GM18526 (cell line): ENCODE measurements around the gene PTPRQ.

ENCODE experiments used
- POLR2A ChIP-seq: IDR thresholded peaks from 3 replicates; pipeline ENCODE4 v1.6.1; 2011; ENCODE audit not compliant: insufficient read length; ENCODE audit errors: extremely low read depth

PTPRQ gene

GRCh38 chr12:80697270-80697887, 253.3 kb downstream of the PTPRQ start:
- TF ChIP-seq POLR2A, result no peak

GRCh38 chr12:80698256-80698655, 254.2 kb downstream of the PTPRQ start:
- TF ChIP-seq POLR2A, result no peak

- TF ChIP-seq POLR2A, result no peak
These were observed 255.0 kb downstream of the PTPRQ start for GRCh38 chr12:80698847-80699542.

- no peak for TF ChIP-seq POLR2A
These were observed 256.3 kb downstream of the PTPRQ start for GRCh38 chr12:80700327-80700726.

GRCh38 chr12:80701388-80701787, 257.4 kb downstream of the PTPRQ start:
- TF ChIP-seq POLR2A, result no peak

GRCh38 chr12:80702889-80703805, 259.1 kb downstream of the PTPRQ start:
- no peak for TF ChIP-seq POLR2A

- TF ChIP-seq POLR2A, result no peak
These were observed 260.4 kb downstream of the PTPRQ start for GRCh38 chr12:80704420-80704819.

GRCh38 chr12:80707126-80707829, 263.2 kb downstream of the PTPRQ start, which contains the start of gene MYF6:
Gene MYF6 (plus strand): TSS chr12:80707634. CDS start chr12:80707720, 86 bp downstream.
- TF ChIP-seq POLR2A, result no peak

- no peak for TF ChIP-seq POLR2A
These were observed 263.8 kb downstream of the PTPRQ start for GRCh38 chr12:80707830-80708258.

- no peak for TF ChIP-seq POLR2A
These were observed 264.4 kb downstream of the PTPRQ start for GRCh38 chr12:80708259-80708974.

- TF ChIP-seq POLR2A, result no peak
These were observed 264.9 kb downstream of the PTPRQ start for GRCh38 chr12:80708975-80709328.

GRCh38 chr12:80709811-80710726, 266.0 kb downstream of the PTPRQ start:
- no peak for TF ChIP-seq POLR2A

GRCh38 chr12:80710727-80711449, 266.9 kb downstream of the PTPRQ start:
- no peak for TF ChIP-seq POLR2A

- TF ChIP-seq POLR2A, result no peak
These were observed 267.8 kb downstream of the PTPRQ start for GRCh38 chr12:80711866-80712265.
